HL-60 (cell line): ENCODE results near the gene SLC5A5.

Source experiments
- DNase-seq, 2 experiments: peaks; one replicate each; pipeline ENCODE4 v3.0.0-alpha.2; 2010 to 2020; ENCODE audit warnings: low read depth in 1 of 2, low spot score in 1 of 2
- H3K27ac ChIP-seq: fragments of 250-450 bp; sonication (Bioruptor Pico); replicated peaks from 2 replicates; pipeline ENCODE4 v1.5.1; 2020; ENCODE audit warnings: mild to moderate bottlenecking, moderate library complexity
- H3K27me3 ChIP-seq: fragments of 250-450 bp; sonication (Bioruptor Pico); 2 replicates; pipeline ENCODE4 v1.5.1; 2021; ENCODE audit warnings: mild to moderate bottlenecking, moderate library complexity; ENCODE audit not compliant: insufficient read depth, poor library complexity, severe bottlenecking
- H3K4me3 ChIP-seq: replicated peaks from 2 replicates; pipeline ENCODE4 v1.5.1; 2011; ENCODE audit warnings: mild to moderate bottlenecking, control low read depth, low read length; ENCODE audit not compliant: insufficient read depth
- GABPA ChIP-seq: IDR thresholded peaks from 2 replicates; pipeline ENCODE4 v1.6.1; 2012; ENCODE audit warnings: low read depth
- POLR2AphosphoS5 ChIP-seq: IDR thresholded peaks from 2 replicates; pipeline ENCODE4 v1.6.1; 2012; ENCODE audit warnings: low read depth
- SPI1 ChIP-seq: IDR thresholded peaks from 2 replicates; pipeline ENCODE4 v1.6.1; 2012; ENCODE audit warnings: low read depth, mild to moderate bottlenecking, borderline replicate concordance
- TF ChIP-seq, protein P1 (sequence below): IDR thresholded peaks from 2 replicates; pipeline ENCODE4 v1.6.1; 2012; ENCODE audit warnings: low read depth; ENCODE audit not compliant: insufficient replicate concordance
- TF ChIP-seq, protein P2 (sequence below): IDR thresholded peaks from one replicate; pipeline ENCODE4 v1.5.1; 2011; ENCODE audit warnings: low read length, control low read depth, inconsistent platforms; ENCODE audit not compliant: insufficient read depth

SLC5A5 gene

DNA sequence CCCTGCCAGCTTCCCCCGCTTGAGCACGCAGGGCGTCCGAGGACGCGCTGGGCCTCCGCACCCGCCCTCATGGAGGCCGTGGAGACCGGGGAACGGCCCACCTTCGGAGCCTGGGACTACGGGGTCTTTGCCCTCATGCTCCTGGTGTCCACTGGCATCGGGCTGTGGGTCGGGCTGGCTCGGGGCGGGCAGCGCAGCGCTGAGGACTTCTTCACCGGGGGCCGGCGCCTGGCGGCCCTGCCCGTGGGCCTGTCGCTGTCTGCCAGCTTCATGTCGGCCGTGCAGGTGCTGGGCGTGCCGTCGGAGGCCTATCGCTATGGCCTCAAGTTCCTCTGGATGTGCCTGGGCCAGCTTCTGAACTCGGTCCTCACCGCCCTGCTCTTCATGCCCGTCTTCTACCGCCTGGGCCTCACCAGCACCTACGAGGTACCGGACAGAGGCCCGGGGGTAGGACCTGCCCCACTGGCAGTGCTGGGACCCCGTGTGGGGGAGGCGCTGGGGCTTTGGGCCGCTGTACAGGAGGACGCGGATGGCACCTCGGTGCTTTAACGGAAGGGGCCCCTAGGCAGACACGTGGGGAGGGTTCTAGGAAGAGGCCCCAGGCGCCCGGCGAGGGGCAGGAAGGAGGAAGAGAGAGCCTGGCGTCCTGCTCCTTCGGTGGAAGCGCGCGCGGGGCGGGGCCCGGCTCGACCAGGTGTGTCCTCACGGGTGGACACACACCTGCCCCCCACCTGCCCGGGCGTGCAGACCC is 681 bp downstream of the SLC5A5 start:
- no peak overlapping the region; the same call in 1 of the 2 replicates for H3K27ac ChIP-seq
- no peak for DNase-seq
- TF ChIP-seq GABPA = no peak
- TF ChIP-seq, protein P1, sequence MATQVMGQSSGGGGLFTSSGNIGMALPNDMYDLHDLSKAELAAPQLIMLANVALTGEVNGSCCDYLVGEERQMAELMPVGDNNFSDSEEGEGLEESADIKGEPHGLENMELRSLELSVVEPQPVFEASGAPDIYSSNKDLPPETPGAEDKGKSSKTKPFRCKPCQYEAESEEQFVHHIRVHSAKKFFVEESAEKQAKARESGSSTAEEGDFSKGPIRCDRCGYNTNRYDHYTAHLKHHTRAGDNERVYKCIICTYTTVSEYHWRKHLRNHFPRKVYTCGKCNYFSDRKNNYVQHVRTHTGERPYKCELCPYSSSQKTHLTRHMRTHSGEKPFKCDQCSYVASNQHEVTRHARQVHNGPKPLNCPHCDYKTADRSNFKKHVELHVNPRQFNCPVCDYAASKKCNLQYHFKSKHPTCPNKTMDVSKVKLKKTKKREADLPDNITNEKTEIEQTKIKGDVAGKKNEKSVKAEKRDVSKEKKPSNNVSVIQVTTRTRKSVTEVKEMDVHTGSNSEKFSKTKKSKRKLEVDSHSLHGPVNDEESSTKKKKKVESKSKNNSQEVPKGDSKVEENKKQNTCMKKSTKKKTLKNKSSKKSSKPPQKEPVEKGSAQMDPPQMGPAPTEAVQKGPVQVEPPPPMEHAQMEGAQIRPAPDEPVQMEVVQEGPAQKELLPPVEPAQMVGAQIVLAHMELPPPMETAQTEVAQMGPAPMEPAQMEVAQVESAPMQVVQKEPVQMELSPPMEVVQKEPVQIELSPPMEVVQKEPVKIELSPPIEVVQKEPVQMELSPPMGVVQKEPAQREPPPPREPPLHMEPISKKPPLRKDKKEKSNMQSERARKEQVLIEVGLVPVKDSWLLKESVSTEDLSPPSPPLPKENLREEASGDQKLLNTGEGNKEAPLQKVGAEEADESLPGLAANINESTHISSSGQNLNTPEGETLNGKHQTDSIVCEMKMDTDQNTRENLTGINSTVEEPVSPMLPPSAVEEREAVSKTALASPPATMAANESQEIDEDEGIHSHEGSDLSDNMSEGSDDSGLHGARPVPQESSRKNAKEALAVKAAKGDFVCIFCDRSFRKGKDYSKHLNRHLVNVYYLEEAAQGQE = no peak
- TF ChIP-seq, protein P2, sequence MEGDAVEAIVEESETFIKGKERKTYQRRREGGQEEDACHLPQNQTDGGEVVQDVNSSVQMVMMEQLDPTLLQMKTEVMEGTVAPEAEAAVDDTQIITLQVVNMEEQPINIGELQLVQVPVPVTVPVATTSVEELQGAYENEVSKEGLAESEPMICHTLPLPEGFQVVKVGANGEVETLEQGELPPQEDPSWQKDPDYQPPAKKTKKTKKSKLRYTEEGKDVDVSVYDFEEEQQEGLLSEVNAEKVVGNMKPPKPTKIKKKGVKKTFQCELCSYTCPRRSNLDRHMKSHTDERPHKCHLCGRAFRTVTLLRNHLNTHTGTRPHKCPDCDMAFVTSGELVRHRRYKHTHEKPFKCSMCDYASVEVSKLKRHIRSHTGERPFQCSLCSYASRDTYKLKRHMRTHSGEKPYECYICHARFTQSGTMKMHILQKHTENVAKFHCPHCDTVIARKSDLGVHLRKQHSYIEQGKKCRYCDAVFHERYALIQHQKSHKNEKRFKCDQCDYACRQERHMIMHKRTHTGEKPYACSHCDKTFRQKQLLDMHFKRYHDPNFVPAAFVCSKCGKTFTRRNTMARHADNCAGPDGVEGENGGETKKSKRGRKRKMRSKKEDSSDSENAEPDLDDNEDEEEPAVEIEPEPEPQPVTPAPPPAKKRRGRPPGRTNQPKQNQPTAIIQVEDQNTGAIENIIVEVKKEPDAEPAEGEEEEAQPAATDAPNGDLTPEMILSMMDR = no peak
- no peak for TF ChIP-seq POLR2AphosphoS5
- TF ChIP-seq SPI1 = no peak
- H3K27me3 ChIP-seq = peaks cover 20% of the 10 kb centered on the region
- no peak overlapping the region for H3K4me3 ChIP-seq

DNA sequence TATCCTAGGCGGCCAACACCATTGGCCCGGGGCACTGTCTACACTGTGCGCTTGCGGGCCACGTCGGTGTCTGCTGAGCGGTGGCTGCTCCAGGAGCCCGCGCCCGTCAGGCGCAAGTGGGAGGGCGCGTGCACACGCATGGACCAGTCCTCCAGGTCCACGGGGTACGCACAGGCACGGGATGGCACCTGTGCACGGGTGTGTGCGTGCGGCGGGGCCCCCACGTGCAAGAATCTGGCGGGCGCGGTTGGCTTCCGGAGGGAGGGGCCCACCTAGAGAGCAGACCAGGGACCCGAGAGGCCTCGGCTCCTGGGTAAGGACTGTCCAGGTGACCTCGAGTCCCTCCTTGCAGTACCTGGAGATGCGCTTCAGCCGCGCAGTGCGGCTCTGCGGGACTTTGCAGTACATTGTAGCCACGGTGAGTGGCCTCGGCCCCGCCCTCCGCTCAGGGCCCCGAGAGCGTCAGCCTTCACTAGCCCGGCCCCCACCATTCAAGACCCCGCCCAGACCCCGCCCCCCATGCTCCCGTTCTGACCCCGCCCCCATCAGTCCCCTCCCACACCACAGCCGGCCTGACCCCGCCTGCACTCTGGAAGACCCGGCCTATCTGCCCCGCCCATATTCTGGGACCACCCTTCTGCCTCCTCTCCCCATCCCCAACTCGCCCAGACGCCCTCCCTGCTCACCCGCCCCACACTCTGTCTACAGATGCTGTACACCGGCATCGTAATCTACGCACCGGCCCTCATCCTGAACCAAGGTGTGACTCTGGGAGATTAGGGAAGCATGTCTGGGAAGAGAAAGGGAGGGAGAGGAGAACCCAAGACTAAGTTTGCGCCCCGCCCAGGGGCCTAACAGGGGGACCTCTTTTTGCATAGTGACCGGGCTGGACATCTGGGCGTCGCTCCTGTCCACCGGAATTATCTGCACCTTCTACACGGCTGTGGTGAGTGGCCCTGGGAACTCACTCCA is 2.3 kb downstream of the SLC5A5 start:
- Histone ChIP-seq H3K4me3 (no peak overlapping the region), H3K27me3 (peaks cover 20% of the 10 kb centered on the region), H3K27ac (no peak overlapping the region)
- no peak for DNase-seq
- TF ChIP-seq SPI1 (no peak), GABPA (no peak), POLR2AphosphoS5 (no peak)
- TF ChIP-seq, protein P2 = no peak
- TF ChIP-seq, protein P1 = no peak

DNA sequence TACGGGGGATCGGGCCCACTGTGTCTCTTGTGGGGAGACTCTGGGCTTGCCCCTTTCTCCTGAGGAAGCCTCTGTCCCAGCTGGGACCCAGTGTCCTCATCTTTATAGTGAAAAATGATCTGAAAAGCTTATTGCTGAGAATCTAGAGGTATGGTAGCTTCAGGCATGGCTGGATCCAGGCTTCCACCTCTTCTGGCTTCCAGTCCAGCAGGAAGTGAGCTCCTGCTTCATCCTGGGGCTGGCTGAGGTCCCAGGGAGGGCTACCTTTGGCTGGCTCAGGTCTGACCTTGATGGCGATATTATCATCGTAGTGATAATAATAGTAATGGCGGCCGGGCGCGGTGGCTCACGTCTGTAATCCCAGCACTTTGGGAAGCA is 3.0 kb downstream of the SLC5A5 start:
- TF ChIP-seq SPI1 (no peak), GABPA (no peak), POLR2AphosphoS5 (no peak)
- Histone ChIP-seq H3K27ac (no peak overlapping the region), H3K4me3 (no peak overlapping the region), H3K27me3 (peaks cover 20% of the 10 kb centered on the region)
- DNase-seq = no peak

DNA sequence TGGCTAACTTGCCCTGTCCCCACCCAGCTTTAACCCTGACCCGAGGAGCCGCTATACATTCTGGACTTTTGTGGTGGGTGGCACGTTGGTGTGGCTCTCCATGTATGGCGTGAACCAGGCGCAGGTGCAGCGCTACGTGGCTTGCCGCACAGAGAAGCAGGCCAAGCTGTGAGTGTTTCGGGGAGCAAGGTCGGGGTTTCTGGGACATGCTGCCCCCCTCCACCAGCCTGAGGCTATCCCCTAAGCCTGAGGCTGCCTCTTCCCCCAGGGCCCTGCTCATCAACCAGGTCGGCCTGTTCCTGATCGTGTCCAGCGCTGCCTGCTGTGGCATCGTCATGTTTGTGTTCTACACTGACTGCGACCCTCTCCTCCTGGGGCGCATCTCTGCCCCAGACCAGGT is 6.0 kb downstream of the SLC5A5 start:
- Histone ChIP-seq H3K27ac (no peak overlapping the region), H3K4me3 (no peak overlapping the region), H3K27me3 (peaks cover 11% of the 10 kb centered on the region)
- DNase-seq = no peak
- TF ChIP-seq SPI1 = no peak
- TF ChIP-seq, protein P2 = no peak
- no peak for TF ChIP-seq GABPA
- TF ChIP-seq, protein P1 = no peak
- no peak for TF ChIP-seq POLR2AphosphoS5
